HG03095 (cell line): Measurements from ENCODE around the gene LILRA2.
"Not testable (repeated sequence)": the region's sequence is repeated elsewhere in the genome, so short reads cannot be mapped to it uniquely, and the experiment has no call there.

Experiments
- ATAC-seq: cut with Tn5 transposase; IDR thresholded peaks from one replicate; pipeline ENCODE4 v1.9.1; 2021; ENCODE audit warnings: moderate library complexity; ENCODE audit not compliant: unreplicated experiment

The LILRA2 gene

DNA sequence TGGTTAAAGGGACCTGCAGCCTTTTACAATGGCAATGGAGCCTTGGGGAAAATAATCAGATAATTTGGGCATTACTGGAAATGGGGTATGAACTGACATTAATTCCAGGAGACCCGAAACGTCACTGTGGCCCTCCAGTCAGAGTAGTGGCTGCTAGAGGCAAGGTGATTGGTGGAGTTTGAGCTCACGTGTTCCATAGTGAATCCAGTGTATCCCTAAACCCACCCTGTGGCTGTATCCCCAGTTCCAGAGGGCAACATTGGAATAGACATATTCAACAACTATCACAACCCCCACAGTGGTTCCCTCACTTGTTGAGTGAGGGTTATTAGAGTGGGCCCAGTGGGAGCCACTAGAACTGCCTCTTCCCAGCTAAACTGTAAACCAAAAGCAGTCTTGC, 3.3 kb upstream of the LILRA2 start:
- no peak for ATAC-seq

- ATAC-seq: not testable (repeated sequence)
These were observed 1.6 kb upstream of the LILRA2 start for GRCh38 chr19:54571715-54572615.

- ATAC-seq: no peak
These were observed 786 bp upstream of the LILRA2 start for GRCh38 chr19:54572696-54573311.

DNA sequence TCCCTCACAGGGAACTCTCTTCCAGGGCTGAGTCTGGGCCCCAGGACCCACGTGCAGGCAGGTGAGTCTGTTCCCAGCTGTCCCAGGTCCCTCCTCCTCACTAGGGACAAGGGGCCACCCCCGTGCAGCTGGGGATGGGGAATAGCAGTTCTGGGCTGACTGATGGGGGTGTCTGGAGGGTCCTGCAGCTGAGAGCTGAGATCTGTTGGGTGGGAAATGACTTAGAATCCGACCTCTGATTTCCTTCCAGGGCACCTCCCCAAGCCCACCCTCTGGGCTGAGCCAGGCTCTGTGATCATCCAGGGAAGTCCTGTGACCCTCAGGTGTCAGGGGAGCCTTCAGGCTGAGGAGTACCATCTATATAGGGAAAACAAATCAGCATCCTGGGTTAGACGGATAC, 461 bp downstream of the LILRA2 start:
- no peak for ATAC-seq

DNA sequence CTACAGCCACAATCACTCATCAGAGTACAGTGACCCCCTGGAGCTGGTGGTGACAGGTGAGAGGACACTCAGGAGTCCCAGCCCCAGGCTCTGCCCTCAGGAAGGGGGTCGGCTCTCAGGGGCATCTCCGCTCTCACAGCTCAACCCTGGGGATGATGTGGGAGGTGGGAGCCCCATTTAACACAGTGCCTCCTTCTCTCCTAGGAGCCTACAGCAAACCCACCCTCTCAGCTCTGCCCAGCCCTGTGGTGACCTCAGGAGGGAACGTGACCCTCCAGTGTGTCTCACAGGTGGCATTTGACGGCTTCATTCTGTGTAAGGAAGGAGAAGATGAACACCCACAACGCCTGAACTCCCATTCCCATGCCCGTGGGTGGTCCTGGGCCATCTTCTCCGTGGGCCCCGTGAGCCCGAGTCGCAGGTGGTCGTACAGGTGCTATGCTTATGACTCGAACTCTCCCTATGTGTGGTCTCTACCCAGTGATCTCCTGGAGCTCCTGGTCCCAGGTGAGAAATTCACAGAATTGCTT, 1.0 kb downstream of the LILRA2 start:
- no peak for ATAC-seq

DNA sequence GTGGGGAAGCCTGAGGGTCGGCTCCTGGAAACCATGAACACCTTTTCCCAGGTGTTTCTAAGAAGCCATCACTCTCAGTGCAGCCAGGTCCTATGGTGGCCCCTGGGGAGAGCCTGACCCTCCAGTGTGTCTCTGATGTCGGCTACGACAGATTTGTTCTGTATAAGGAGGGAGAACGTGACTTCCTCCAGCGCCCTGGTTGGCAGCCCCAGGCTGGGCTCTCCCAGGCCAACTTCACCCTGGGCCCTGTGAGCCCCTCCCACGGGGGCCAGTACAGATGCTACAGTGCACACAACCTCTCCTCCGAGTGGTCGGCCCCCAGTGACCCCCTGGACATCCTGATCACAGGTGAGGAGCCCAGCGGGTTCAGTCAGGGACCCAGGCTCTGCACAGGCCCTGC, 1.6 kb downstream of the LILRA2 start:
- not testable (repeated sequence) for ATAC-seq

DNA sequence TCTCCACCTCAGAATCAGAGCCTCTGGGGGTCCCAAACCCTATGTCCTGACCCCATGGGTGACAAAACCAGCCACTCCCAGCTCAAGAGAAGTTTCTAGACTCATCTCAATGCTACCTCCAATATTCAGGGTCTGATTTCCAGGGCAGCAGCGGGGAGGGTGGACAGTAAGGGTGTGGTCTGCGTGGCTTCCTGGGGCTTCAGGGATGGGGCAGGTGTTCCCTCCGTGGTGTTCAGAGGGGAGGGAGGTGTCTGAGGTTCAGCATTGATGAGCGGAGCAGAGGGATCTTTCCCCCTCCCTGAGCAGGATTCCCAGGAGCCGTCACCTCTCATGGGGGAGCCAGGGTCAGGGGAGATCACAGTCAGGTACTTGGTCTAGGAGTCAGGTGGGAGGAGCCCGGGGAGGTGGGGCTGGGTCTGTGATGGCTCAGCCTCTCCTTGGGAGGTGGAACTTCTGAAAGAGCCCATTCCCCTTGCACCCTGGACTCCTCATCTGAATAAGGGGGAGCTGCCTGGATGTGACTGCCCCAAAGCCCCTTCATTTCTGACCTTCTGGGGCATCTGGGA, 2.9 kb downstream of the LILRA2 start:
- no peak for ATAC-seq

DNA sequence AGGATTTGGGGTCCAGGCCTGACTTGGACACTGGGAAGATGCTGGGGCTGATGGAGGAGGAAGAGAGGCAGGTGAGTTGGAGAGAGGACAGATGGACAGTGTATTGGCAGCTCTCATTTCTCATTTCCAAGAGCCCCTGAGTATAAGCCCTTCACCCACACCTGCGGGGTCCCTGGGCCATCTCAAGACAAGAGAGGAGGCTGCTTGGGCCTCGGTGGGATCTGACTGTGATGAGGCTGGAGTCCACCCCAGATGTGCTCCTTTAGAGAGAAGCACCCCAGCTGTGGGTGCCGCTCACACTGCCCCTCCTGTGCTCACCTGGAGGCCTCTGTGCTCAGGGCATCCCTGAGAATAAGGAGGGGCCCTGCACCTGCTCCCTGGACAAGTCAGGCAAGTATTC, 3.7 kb downstream of the LILRA2 start:
- no peak for ATAC-seq

DNA sequence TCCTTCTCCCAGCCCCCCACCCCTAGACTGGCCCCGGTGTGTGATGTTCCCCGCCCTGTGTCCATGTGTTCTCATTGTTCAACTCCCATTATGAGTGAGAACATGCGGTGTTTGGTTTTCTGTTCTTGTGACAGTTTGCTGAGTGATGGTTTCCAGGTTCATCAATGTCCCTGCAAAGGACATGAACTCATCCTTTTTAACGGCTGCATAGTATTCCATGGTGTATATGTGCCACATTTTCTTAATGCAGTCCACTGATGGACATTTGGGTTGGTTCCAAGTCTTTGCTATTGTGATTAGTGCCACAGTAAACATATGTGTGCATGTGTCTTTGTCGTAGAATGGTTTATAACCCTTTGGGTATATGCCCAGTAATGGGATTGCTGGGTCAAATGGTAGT, 4.7 kb downstream of the LILRA2 start:
- not testable (repeated sequence) for ATAC-seq

- no peak for ATAC-seq
These were observed 12.8 kb downstream of the LILRA2 start for GRCh38 chr19:54586397-54586796.

DNA sequence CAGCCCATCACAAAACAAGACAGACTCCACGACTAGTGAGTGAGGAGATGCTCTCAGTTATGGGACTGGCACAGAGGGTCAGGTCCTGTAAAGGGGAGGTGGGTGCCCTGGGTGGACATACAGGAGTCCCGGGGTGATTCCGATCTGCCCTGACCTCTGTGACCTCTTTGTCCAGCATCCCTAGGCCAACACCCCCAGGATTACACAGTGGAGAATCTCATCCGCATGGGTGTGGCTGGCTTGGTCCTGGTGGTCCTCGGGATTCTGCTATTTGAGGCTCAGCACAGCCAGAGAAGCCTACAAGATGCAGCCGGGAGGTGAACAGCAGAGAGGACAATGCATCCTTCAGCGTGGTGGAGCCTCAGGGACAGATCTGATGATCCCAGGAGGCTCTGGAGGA, 13.4 kb downstream of the LILRA2 start:
- no peak for ATAC-seq

- not testable (repeated sequence) for ATAC-seq
These were observed 19.9 kb downstream of the LILRA2 start, which contains the start of gene LILRA1 for GRCh38 chr19:54593445-54593844. Gene LILRA1, plus strand, starts transcription at chr19:54593632. Its CDS starts 613 bp downstream, at chr19:54594245.

GRCh38 chr19:54593931-54594626, 20.5 kb downstream of the LILRA2 start:
- ATAC-seq: not testable (repeated sequence)

- no peak for ATAC-seq
These were observed 21.1 kb downstream of the LILRA2 start for GRCh38 chr19:54594737-54595136.

DNA sequence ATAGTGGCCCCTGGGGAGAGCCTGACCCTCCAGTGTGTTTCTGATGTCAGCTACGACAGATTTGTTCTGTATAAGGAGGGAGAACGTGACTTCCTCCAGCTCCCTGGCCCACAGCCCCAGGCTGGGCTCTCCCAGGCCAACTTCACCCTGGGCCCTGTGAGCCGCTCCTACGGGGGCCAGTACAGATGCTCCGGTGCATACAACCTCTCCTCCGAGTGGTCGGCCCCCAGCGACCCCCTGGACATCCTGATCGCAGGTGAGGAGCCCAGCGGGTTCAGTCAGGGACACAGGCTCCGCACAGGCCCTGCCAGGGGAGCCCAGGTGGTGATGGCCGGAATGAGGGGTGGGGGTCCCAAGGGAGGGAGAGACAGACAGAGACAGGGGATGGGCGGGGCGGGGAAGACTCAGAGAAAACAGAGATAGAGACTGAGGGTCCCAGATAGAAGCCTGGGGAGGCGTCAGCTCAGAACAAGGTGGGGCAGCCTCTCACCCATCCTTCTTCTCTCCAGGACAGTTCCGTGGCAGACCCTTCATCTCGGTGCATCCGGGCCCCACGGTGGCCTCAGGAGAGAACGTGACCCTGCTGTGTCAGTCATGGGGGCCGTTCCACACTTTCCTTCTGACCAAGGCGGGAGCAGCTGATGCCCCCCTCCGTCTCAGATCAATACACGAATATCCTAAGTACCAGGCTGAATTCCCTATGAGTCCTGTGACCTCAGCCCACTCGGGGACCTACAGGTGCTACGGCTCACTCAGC, 22.3 kb downstream of the LILRA2 start:
- ATAC-seq: not testable (repeated sequence)

DNA sequence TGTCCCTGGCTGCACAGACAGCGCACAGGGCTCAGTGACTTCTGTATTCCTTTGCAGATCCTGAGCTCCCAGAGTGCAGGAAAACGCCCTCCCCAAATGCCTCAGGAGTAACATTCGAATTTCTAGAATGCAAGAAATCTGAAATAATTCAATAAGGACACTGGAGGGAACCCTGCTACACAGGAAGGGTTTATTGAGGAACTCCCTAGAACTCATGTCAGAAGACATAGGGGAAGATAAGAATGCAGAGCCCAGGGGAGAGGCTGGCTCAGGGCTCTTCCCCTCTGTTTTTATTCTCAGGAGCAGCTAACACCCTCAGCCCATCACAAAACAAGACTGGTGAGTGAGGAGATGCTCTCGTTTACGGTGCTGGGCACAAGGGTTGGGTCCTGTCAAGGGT, 26.6 kb downstream of the LILRA2 start:
- no peak for ATAC-seq

GRCh38 chr19:54606230-54606629, 32.6 kb downstream of the LILRA2 start:
- no peak for ATAC-seq

- ATAC-seq: no peak
These were observed 33.5 kb downstream of the LILRA2 start for GRCh38 chr19:54606891-54607784.

DNA sequence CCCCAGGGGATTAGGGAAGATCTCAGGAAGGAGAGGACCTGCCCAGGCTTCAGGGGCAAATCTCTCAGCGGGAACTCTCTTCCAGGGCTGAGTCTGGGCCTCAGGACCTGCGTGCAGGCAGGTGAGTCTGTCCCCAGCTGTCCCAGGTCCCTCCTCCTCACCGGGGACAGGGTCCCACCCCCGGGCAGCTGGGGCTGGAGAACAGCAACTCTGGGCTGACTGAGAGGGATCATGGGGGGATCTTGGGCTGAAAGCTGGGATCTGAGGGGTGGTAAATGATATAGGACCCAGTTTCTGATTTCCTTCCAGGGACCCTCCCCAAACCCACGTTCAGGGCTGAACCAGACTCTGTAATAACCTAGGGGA, 34.2 kb downstream of the LILRA2 start:
- ATAC-seq: no peak
